H9 (cell line): Measurements from ENCODE around the gene ZC3H10. TPM values are rescaled to one million over a fixed set of nuclear protein-coding genes. Genes with fewer than 3 reads are reported as not detected.

Experiments used
- DNase-seq: peaks from one replicate; pipeline ENCODE4 v3.0.0-alpha.2; 2017
- H2AFZ ChIP-seq: one replicate; pipeline ENCODE4 v1.6.1; 2013; ENCODE audit warnings: mild to moderate bottlenecking, low read length, control low read depth, moderate library complexity
- H2AK5ac ChIP-seq: 2 replicates; pipeline ENCODE4 v1.6.1; 2013; ENCODE audit warnings: low read length, control low read depth, mixed read lengths; ENCODE audit not compliant: insufficient read length
- H2BK120ac ChIP-seq: one replicate; pipeline ENCODE4 v1.6.1; 2013; ENCODE audit warnings: low read depth, mild to moderate bottlenecking, low read length, control low read depth, inconsistent platforms; ENCODE audit not compliant: poor library complexity, severe bottlenecking
- H2BK12ac ChIP-seq: 2 replicates; pipeline ENCODE4 v1.6.1; 2013; ENCODE audit warnings: low read length, control low read depth, mixed read lengths, low read depth; ENCODE audit not compliant: insufficient read length
- H2BK15ac ChIP-seq: 2 replicates; pipeline ENCODE4 v1.6.1; 2013; ENCODE audit warnings: low read depth, low read length, control low read depth
- H2BK20ac ChIP-seq: one replicate; pipeline ENCODE4 v1.6.1; 2013; ENCODE audit warnings: low read depth, mild to moderate bottlenecking, low read length, control low read depth, inconsistent platforms; ENCODE audit not compliant: poor library complexity, severe bottlenecking
- H2BK5ac ChIP-seq: 2 replicates; pipeline ENCODE4 v1.6.1; 2013; ENCODE audit warnings: low read length, control low read depth, mixed read lengths; ENCODE audit not compliant: insufficient read length
- H3K14ac ChIP-seq: 2 replicates; pipeline ENCODE4 v1.6.1; 2013; ENCODE audit warnings: low read length, control low read depth; ENCODE audit not compliant: insufficient read depth
- H3K18ac ChIP-seq: 2 replicates; pipeline ENCODE4 v1.6.1; 2013; ENCODE audit warnings: low read depth, mild to moderate bottlenecking, mixed read lengths, low read length, control low read depth; ENCODE audit not compliant: insufficient read length
- H3K23ac ChIP-seq: 2 replicates; pipeline ENCODE4 v1.6.1; 2013; ENCODE audit warnings: low read length, control low read depth, mixed read lengths, low read depth; ENCODE audit not compliant: insufficient read length
- H3K23me2 ChIP-seq: 2 replicates; pipeline ENCODE4 v1.6.1; 2013; ENCODE audit warnings: low read depth, mild to moderate bottlenecking, mixed read lengths, low read length, control low read depth; ENCODE audit not compliant: insufficient read length, poor library complexity, severe bottlenecking
- H3K27ac ChIP-seq: 2 replicates; pipeline ENCODE4 v1.5.1; 2013; ENCODE audit warnings: low read length, control low read depth, mixed read lengths, low read depth; ENCODE audit not compliant: insufficient read length
- H3K27me3 ChIP-seq: 2 replicates; pipeline ENCODE4 v1.6.1; 2013; ENCODE audit warnings: low read length, control low read depth, inconsistent platforms; ENCODE audit not compliant: insufficient read depth
- H3K4ac ChIP-seq: 2 replicates; pipeline ENCODE4 v1.6.1; 2013; ENCODE audit warnings: low read depth, mild to moderate bottlenecking, control low read depth, inconsistent platforms, low read length, moderate library complexity
- H3K4me1 ChIP-seq: 2 replicates; pipeline ENCODE4 v1.6.1; 2013; ENCODE audit warnings: low read length, control low read depth, inconsistent platforms; ENCODE audit not compliant: insufficient read depth
- H3K4me2 ChIP-seq: 2 replicates; pipeline ENCODE4 v1.6.1; 2013; ENCODE audit warnings: low read length, control low read depth, mixed read lengths; ENCODE audit not compliant: insufficient read length, insufficient read depth
- H3K56ac ChIP-seq: 2 replicates; pipeline ENCODE4 v1.6.1; 2013; ENCODE audit warnings: low read depth, mild to moderate bottlenecking, mixed read lengths, low read length, control low read depth; ENCODE audit not compliant: insufficient read length
- H3K79me1 ChIP-seq: 2 replicates; pipeline ENCODE4 v1.6.1; 2013; ENCODE audit warnings: low read depth, mild to moderate bottlenecking, moderate library complexity, low read length, control low read depth, inconsistent platforms; ENCODE audit not compliant: insufficient read depth, poor library complexity, severe bottlenecking
- H3K79me2 ChIP-seq: 2 replicates; pipeline ENCODE4 v1.6.1; 2013; ENCODE audit warnings: low read length, control low read depth, inconsistent platforms; ENCODE audit not compliant: insufficient read depth
- H3K9ac ChIP-seq: 2 replicates; pipeline ENCODE4 v1.6.1; 2013; ENCODE audit warnings: low read length, control low read depth, mixed read lengths; ENCODE audit not compliant: insufficient read length; ENCODE audit errors: extremely low read depth
- H3K9me3 ChIP-seq: one replicate; pipeline ENCODE4 v1.6.1; 2013; ENCODE audit warnings: low read depth, low read length, inconsistent platforms; ENCODE audit not compliant: control insufficient read depth
- H3T11ph ChIP-seq: one replicate; pipeline ENCODE4 v1.6.1; 2013; ENCODE audit warnings: mild to moderate bottlenecking, low read length, control low read depth, inconsistent platforms
- H4K20me1 ChIP-seq: one replicate; pipeline ENCODE4 v1.6.1; 2013; ENCODE audit not compliant: control insufficient read depth, insufficient read length, insufficient read depth
- H4K5ac ChIP-seq: 2 replicates; pipeline ENCODE4 v1.6.1; 2013; ENCODE audit warnings: low read depth, mild to moderate bottlenecking, mixed read lengths, low read length, control low read depth; ENCODE audit not compliant: insufficient read length
- H4K8ac ChIP-seq: replicated peaks from 2 replicates; pipeline ENCODE4 v1.6.1; 2013; ENCODE audit warnings: low read length, control low read depth, mixed read lengths, low read depth; ENCODE audit not compliant: insufficient read length
- H4K91ac ChIP-seq: 2 replicates; pipeline ENCODE4 v1.6.1; 2013; ENCODE audit warnings: low read depth, mild to moderate bottlenecking, moderate library complexity, mixed read lengths, low read length, control low read depth; ENCODE audit not compliant: insufficient read length
- H3K27ac Mint-ChIP-seq, 3 experiments: 2 replicates in 2 of 3; 3 replicates in 1 of 3; pipeline ENCODE4 v1.8.0; 2020 to 2021; ENCODE audit warnings: mixed read lengths in 3 of 3, mild to moderate bottlenecking in 1 of 3, moderate library complexity in 1 of 3
- H3K27me3 Mint-ChIP-seq: 2 replicates; pipeline ENCODE4 v1.8.0; 2021; ENCODE audit warnings: low read depth, mild to moderate bottlenecking, moderate library complexity, mixed read lengths
- H3K36me3 Mint-ChIP-seq, 3 experiments: 2 replicates in 2 of 3; 3 replicates in 1 of 3; pipeline ENCODE4 v1.8.0; 2020 to 2021; ENCODE audit warnings: low read depth in 3 of 3, mixed read lengths in 3 of 3; ENCODE audit not compliant: insufficient read depth in 1 of 3
- H3K4me1 Mint-ChIP-seq, 2 experiments: 2 replicates each; pipeline ENCODE4 v1.8.0; 2020; ENCODE audit warnings: mixed read lengths in 2 of 2
- H3K4me3 Mint-ChIP-seq, 2 experiments: 2 replicates in 1 of 2; 3 replicates in 1 of 2; pipeline ENCODE4 v1.8.0; 2020 to 2021; ENCODE audit warnings: mild to moderate bottlenecking in 2 of 2, mixed read lengths in 2 of 2, moderate library complexity in 1 of 2
- H3K9me3 Mint-ChIP-seq, 2 experiments: 2 replicates in 1 of 2; 3 replicates in 1 of 2; pipeline ENCODE4 v1.8.0; 2020; ENCODE audit warnings: mild to moderate bottlenecking in 2 of 2, mixed read lengths in 2 of 2, moderate library complexity in 1 of 2
- WGBS: extraction: QIAGEN DNeasy Blood & Tissue Kit; methylation state at CpG from one replicate; pipeline ENCODE4 v1.1.7; 2013; ENCODE audit warnings: missing lambda C conversion rate, low lambda C conversion rate, mixed read lengths; ENCODE audit not compliant: insufficient read length; ENCODE audit errors: extremely low coverage; 5-methylcytosine and 5-hydroxymethylcytosine counted together
- long read RNA-seq: library from polyadenylated mRNA; unstranded; transcript quantifications from one replicate; pipeline ENCODE4 v2.0.0, GENCODE V29; 2020
- total RNA-seq: library from RNA; stranded (reverse); gene quantifications from 2 replicates; pipeline ENCODE4 v1.2.1, GENCODE V29; 2021
- TF ChIP-seq, protein P1 (sequence below): fragments of 200-600 bp; sonication (generic); conservative IDR thresholded peaks from 3 replicates; pipeline ENCODE4 v1.8.0; 2021; ENCODE audit warnings: antibody characterized with exemption, mild to moderate bottlenecking

ZC3H10 gene, protein sequence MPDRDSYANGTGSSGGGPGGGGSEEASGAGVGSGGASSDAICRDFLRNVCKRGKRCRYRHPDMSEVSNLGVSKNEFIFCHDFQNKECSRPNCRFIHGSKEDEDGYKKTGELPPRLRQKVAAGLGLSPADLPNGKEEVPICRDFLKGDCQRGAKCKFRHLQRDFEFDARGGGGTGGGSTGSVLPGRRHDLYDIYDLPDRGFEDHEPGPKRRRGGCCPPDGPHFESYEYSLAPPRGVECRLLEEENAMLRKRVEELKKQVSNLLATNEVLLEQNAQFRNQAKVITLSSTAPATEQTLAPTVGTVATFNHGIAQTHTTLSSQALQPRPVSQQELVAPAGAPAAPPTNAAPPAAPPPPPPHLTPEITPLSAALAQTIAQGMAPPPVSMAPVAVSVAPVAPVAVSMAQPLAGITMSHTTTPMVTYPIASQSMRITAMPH
- 8.9 and 9.4 TPM in 2 replicates for total RNA-seq
- long read RNA-seq, full-length matches to known transcripts = 69 of 71 reads
- long read RNA-seq, partial matches to known transcripts = 0 of 71 reads
- long read RNA-seq, other reads (novel, unspliced or antisense) = 2 of 71 reads

DNA sequence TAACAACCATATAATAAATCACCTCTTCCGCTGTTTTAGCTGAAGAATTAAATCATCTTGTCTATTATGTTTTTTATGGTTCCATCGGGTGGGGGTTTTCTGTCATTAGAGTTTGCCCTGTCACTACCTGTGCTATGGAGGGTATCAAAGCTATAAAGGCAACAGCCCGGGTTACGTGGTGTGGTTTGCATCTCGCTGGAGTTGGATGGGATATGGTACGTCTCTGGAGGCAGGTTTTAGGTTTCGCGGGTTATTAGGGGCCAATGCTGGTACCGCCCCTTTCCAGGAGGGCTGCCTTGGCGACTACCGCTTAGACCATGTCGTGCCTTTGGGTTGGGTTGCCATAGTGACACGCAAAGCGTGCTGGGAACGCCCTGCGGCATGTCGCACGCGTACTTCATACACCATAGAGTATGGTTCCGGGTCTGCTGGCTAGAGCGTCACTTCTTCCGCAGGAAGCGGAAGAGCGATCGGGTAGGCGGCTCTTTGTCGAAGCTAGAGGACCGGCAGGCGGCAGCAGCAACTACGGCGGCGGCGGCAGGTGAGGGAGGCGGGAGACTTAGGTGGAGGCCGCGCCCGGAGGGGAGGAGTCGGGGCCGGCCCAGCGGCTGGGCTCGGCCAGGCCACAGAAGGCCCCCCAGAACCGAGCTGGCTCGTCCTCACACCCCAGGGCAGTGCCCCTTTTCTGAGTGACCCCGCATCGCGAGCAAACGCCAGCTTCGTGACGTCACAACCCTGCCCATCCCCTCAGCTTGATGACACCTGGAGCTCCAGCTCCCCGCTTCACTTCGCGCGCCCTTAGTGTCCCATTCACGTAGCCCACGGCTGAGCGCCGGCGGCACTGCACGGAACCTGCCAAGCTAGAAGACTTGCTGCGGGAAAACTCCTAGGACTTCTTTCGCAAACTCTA lies at the start of gene ZC3H10:
TSS of gene ZC3H10 (plus strand) at position 489 of the 910 bp plus-strand sequence. CDS start 2,297 bp downstream, outside the sequence.
- Histone ChIP-seq H3K27ac (peak within 1 kb of the TSS; percentile 97), H4K5ac (no peak within 1 kb of the TSS)
- peaks cover 3 to 7% of the 10 kb centered on the region in 2 experiments; a peak in 2 of 5 replicates for H3K9me3 Mint-ChIP-seq

More for the DNA sequence above, at the start of gene ZC3H10:
- Histone ChIP-seq H3K23me2 (peaks cover 8% of the 10 kb centered on the region), H3K4me1 (no peaks in the 10 kb centered on the region; the same call in 1 of the 2 replicates), H2AK5ac (no peak within 1 kb of the TSS), H3K9me3 (no peaks in the 10 kb centered on the region), H2BK5ac (no peak within 1 kb of the TSS), H2BK12ac (no peak within 1 kb of the TSS), H2BK120ac (no peak within 1 kb of the TSS), H2BK15ac (no peak within 1 kb of the TSS), H3K18ac (peak within 1 kb of the TSS; percentile 98), H4K8ac (no peak within 1 kb of the TSS), H3K9ac (peak within 1 kb of the TSS; percentile 100), H2AFZ (no peak within 1 kb of the TSS), H3K56ac (no peak within 1 kb of the TSS), H3K14ac (peak within 1 kb of the TSS; percentile 66; the same call in 1 of the 2 replicates), H3K27me3 (no peaks in the 10 kb centered on the region), H4K91ac (no peak within 1 kb of the TSS), H4K20me1 (no peaks in the 10 kb centered on the region), H2BK20ac (no peak within 1 kb of the TSS), H3K79me2 (peaks cover 3% of the 10 kb centered on the region; the same call in 1 of the 2 replicates), H3K23ac (no peak within 1 kb of the TSS), H3K4ac (no peak within 1 kb of the TSS; the same call in 1 of the 2 replicates), H3K4me2 (peak within 1 kb of the TSS; percentile 78), H3T11ph (no peak within 1 kb of the TSS), H3K79me1 (no peaks in the 10 kb centered on the region)
- peak; percentile 100 for DNase-seq
- H3K27me3 Mint-ChIP-seq = peaks cover 2% of the 10 kb centered on the region; the same call in 1 of the 2 replicates
- TF ChIP-seq, protein P1, sequence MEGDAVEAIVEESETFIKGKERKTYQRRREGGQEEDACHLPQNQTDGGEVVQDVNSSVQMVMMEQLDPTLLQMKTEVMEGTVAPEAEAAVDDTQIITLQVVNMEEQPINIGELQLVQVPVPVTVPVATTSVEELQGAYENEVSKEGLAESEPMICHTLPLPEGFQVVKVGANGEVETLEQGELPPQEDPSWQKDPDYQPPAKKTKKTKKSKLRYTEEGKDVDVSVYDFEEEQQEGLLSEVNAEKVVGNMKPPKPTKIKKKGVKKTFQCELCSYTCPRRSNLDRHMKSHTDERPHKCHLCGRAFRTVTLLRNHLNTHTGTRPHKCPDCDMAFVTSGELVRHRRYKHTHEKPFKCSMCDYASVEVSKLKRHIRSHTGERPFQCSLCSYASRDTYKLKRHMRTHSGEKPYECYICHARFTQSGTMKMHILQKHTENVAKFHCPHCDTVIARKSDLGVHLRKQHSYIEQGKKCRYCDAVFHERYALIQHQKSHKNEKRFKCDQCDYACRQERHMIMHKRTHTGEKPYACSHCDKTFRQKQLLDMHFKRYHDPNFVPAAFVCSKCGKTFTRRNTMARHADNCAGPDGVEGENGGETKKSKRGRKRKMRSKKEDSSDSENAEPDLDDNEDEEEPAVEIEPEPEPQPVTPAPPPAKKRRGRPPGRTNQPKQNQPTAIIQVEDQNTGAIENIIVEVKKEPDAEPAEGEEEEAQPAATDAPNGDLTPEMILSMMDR = peak; percentile 54; the same call in 2 of the 3 replicates
- WGBS = no CpG with 5 or more reads among the region's 61 CpGs
- H3K4me1 Mint-ChIP-seq = peaks cover 25 to 27% of the 10 kb centered on the region in 2 experiments
- peaks cover 36 to 57% (median 47%) of the 10 kb centered on the region in 3 experiments for H3K36me3 Mint-ChIP-seq
- H3K4me3 Mint-ChIP-seq = peak within 1 kb of the TSS; percentile 97 to 98
- peak within 1 kb of the TSS; percentile 99 to 100 (median 100) for H3K27ac Mint-ChIP-seq
